ENCODE results near the gene TOR1B. TPM values are rescaled to one million over a fixed set of nuclear protein-coding genes. Genes with fewer than 3 reads are reported as not detected.

The TOR1B gene
- total RNA-seq, 1 donor from 2014 or later = 51.7 TPM

- H3K36me3 ChIP-seq = peaks cover 43 to 58% of the 10 kb centered on the region in 2 donors
- intact Hi-C loops (cut with DNase I) = no loop called here
- DNase-seq (ENCODE audit: low spot score in 2 of 2) = no peak
- H3K27me3 ChIP-seq = no peaks in the 10 kb centered on the region
- peaks cover 10 to 20% of the 10 kb centered on the region in 2 donors for H3K4me1 ChIP-seq
- peak overlapping the region; percentile 75 to 80 for H3K27ac ChIP-seq
- H3K9me3 ChIP-seq = no peaks in the 10 kb centered on the region
- TF ChIP-seq, protein P1, sequence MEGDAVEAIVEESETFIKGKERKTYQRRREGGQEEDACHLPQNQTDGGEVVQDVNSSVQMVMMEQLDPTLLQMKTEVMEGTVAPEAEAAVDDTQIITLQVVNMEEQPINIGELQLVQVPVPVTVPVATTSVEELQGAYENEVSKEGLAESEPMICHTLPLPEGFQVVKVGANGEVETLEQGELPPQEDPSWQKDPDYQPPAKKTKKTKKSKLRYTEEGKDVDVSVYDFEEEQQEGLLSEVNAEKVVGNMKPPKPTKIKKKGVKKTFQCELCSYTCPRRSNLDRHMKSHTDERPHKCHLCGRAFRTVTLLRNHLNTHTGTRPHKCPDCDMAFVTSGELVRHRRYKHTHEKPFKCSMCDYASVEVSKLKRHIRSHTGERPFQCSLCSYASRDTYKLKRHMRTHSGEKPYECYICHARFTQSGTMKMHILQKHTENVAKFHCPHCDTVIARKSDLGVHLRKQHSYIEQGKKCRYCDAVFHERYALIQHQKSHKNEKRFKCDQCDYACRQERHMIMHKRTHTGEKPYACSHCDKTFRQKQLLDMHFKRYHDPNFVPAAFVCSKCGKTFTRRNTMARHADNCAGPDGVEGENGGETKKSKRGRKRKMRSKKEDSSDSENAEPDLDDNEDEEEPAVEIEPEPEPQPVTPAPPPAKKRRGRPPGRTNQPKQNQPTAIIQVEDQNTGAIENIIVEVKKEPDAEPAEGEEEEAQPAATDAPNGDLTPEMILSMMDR (IDR thresholded peaks at IDR 0.05) = no peak
- H3K4me3 ChIP-seq = no peak overlapping the region
Measured at GRCh38 chr9:129858167-129858962, 55.4 kb downstream of the TOR1B start.

Other genes with a start within 250 kb of the TOR1B start
- not detected for gene C9orf50, start 182.1 kb upstream of the TOR1B start, total RNA-seq
- gene NTMT1, start 177.0 kb upstream of the TOR1B start, total RNA-seq = 6.9 TPM
- 29.7 TPM for gene ASB6, start 161.0 kb upstream of the TOR1B start, total RNA-seq
- 112 TPM for gene PRRX2, start 137.5 kb upstream of the TOR1B start, total RNA-seq
- gene PTGES, start 50.1 kb upstream of the TOR1B start, total RNA-seq = 8.9 TPM
- 67.7 TPM for gene TOR1A, start 21.0 kb downstream of the TOR1B start, total RNA-seq
- 19.2 TPM for gene C9orf78, start 32.1 kb downstream of the TOR1B start, total RNA-seq
- 34.0 TPM for gene USP20, start 32.3 kb downstream of the TOR1B start, total RNA-seq
- gene FNBP1, start 240.0 kb downstream of the TOR1B start, total RNA-seq = 87.2 TPM

Measured in ascending aorta (tissue), 2 donors.